ENCODE results near the gene ANTKMT. TPM values are rescaled to one million over a fixed set of nuclear protein-coding genes. Genes with fewer than 3 reads are reported as not detected.

The ANTKMT gene
- total RNA-seq, 1 experiment from 2014 or later = 19.8 TPM

GRCh38 chr16:693364-693763 lies 27.6 kb upstream of the ANTKMT start:
- peaks cover 6% of the 10 kb centered on the region; the same call in 1 of the 2 replicates for H3K79me2 ChIP-seq (ENCODE audit: low read length)
- H3K9me2 ChIP-seq (replicated peaks; ENCODE audit: insufficient read depth, low read length) = no peaks in the 10 kb centered on the region; the same call in 1 of the 2 replicates
- peak overlapping the region; percentile 74 for H3K4me2 ChIP-seq (ENCODE audit: low read depth, low read length, poor library complexity, severe bottlenecking)
- no peaks in the 10 kb centered on the region for H3K36me3 ChIP-seq (ENCODE audit: insufficient read depth, low read length)
- DNase-seq = no peak
- peaks cover 34% of the 10 kb centered on the region for H3K4me1 ChIP-seq (ENCODE audit: low read length)
- no peak overlapping the region; the same call in 1 of the 2 replicates for H3K4me3 ChIP-seq (ENCODE audit: low read length)
- H3K9me3 ChIP-seq (ENCODE audit: low read length) = no peaks in the 10 kb centered on the region
- H4K20me1 ChIP-seq (ENCODE audit: insufficient read depth, low read depth, low read length) = no peaks in the 10 kb centered on the region
- H3K27ac ChIP-seq (ENCODE audit: low read length) = no peak overlapping the region
- H2AFZ ChIP-seq (ENCODE audit: low read length) = 0 out of 2 replicates have a peak overlapping the region, but pooled peaks have one; percentile 5
- H3K9ac ChIP-seq (ENCODE audit: low read length) = no peak overlapping the region; the same call in 1 of the 2 replicates
- H3K27me3 ChIP-seq (ENCODE audit: low read length) = no peaks in the 10 kb centered on the region

DNA sequence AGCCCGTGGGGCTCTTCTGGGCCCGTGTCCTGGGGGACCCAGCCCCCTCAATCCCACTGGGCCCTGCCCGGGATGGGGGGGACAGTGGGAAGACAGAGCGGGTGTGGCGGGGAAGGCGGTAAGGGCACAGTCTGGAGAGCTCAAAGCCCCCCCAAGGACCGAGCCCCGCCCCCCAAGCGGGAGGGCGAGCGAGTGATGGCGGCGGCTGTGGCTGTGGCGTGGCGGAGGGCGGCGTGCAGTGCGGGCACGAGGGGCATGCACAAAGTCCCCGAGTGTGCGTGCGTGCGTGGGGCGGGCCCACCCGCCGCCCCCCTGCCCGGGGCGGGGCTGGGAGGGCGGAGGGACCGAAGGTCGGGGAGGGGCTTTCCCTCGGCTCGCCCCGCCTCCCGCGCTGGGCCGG lies 27.2 kb upstream of the ANTKMT start:
- H3K9me2 ChIP-seq (replicated peaks; ENCODE audit: insufficient read depth, low read length) = no peaks in the 10 kb centered on the region; the same call in 1 of the 2 replicates
- H4K20me1 ChIP-seq (ENCODE audit: insufficient read depth, low read depth, low read length) = no peaks in the 10 kb centered on the region
- DNase-seq = peak; percentile 75
- H3K27me3 ChIP-seq (ENCODE audit: low read length) = no peaks in the 10 kb centered on the region
- 0 out of 2 replicates have a peak overlapping the region, but pooled peaks have one; percentile 5 for H2AFZ ChIP-seq (ENCODE audit: low read length)
- peak overlapping the region; percentile 74; the same call in 1 of the 2 replicates for H3K9ac ChIP-seq (ENCODE audit: low read length)
- H3K27ac ChIP-seq (ENCODE audit: low read length) = no peak overlapping the region
- H3K4me3 ChIP-seq (ENCODE audit: low read length) = no peak overlapping the region; the same call in 1 of the 2 replicates
- H3K4me2 ChIP-seq (ENCODE audit: low read depth, low read length, poor library complexity, severe bottlenecking) = peak overlapping the region; percentile 74
- H3K4me1 ChIP-seq (ENCODE audit: low read length) = peaks cover 32% of the 10 kb centered on the region
- no peaks in the 10 kb centered on the region for H3K36me3 ChIP-seq (ENCODE audit: insufficient read depth, low read length)
- no peaks in the 10 kb centered on the region for H3K9me3 ChIP-seq (ENCODE audit: low read length)
- peaks cover 6% of the 10 kb centered on the region; the same call in 1 of the 2 replicates for H3K79me2 ChIP-seq (ENCODE audit: low read length)

DNA sequence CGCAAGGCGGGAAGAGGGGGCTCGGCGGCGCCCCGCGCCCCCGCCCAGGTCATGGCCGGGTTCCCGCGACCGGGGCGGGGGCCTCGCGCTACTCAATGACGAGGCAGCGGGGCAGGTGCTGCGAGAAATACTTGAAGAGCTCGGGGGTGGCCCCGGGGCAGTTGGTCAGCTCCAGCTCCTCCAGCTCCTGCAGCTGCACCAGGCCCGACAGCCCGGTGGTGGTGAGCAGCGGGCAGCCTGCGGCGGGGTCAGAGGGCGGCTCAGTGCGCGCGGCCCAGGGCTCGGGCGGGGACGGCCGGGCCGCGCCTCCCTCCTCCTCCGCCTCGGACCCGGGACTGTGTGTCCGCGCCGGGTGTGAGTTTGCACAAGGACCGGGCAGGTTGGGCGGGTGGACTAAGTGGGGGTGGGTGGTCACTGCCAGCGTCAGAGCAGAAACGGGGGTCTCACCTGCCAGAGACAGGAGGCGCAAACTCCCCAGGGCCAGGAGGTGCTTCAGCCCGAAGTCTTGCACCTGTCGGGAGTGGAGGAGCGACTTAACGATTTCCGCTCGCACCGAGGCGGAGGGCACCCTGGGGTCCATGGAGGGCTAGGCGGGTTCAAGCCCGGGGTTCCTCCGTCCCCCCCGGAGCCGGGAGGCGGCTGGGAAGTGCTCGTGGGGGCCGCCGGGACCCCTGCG lies 26.6 kb upstream of the ANTKMT start:
- Histone ChIP-seq H2AFZ (ENCODE audit: low read length) (no peak overlapping the region), H3K36me3 (ENCODE audit: insufficient read depth, low read length) (no peaks in the 10 kb centered on the region), H3K9me3 (ENCODE audit: low read length) (no peaks in the 10 kb centered on the region), H3K27ac (ENCODE audit: low read length) (no peak overlapping the region), H3K4me3 (ENCODE audit: low read length) (peak overlapping the region; percentile 67; the same call in 1 of the 2 replicates), H3K4me2 (ENCODE audit: low read depth, low read length, poor library complexity, severe bottlenecking) (peak overlapping the region; percentile 74), H3K9ac (ENCODE audit: low read length) (peak overlapping the region; percentile 74), H3K27me3 (ENCODE audit: low read length) (no peaks in the 10 kb centered on the region), H3K9me2 (replicated peaks; ENCODE audit: insufficient read depth, low read length) (no peaks in the 10 kb centered on the region; the same call in 1 of the 2 replicates), H3K4me1 (ENCODE audit: low read length) (peaks cover 26% of the 10 kb centered on the region), H3K79me2 (ENCODE audit: low read length) (peaks cover 6% of the 10 kb centered on the region; the same call in 1 of the 2 replicates), H4K20me1 (ENCODE audit: insufficient read depth, low read depth, low read length) (no peaks in the 10 kb centered on the region)
- DNase-seq = no peak

GRCh38 chr16:694863-695354 lies 26.0 kb upstream of the ANTKMT start:
- H3K4me1 ChIP-seq (ENCODE audit: low read length) = peaks cover 23% of the 10 kb centered on the region
- no peak overlapping the region for H2AFZ ChIP-seq (ENCODE audit: low read length)
- no peak overlapping the region for H3K27ac ChIP-seq (ENCODE audit: low read length)
- H3K9ac ChIP-seq (ENCODE audit: low read length) = peak overlapping the region; percentile 74
- no peaks in the 10 kb centered on the region; the same call in 1 of the 2 replicates for H3K79me2 ChIP-seq (ENCODE audit: low read length)
- peak overlapping the region; percentile 67 for H3K4me3 ChIP-seq (ENCODE audit: low read length)
- H3K27me3 ChIP-seq (ENCODE audit: low read length) = no peaks in the 10 kb centered on the region
- H3K36me3 ChIP-seq (ENCODE audit: insufficient read depth, low read length) = no peaks in the 10 kb centered on the region
- no peaks in the 10 kb centered on the region for H3K9me3 ChIP-seq (ENCODE audit: low read length)
- no peak for DNase-seq
- no peaks in the 10 kb centered on the region; the same call in 1 of the 2 replicates for H3K9me2 ChIP-seq (replicated peaks; ENCODE audit: insufficient read depth, low read length)
- no peaks in the 10 kb centered on the region for H4K20me1 ChIP-seq (ENCODE audit: insufficient read depth, low read depth, low read length)
- H3K4me2 ChIP-seq (ENCODE audit: low read depth, low read length, poor library complexity, severe bottlenecking) = peak overlapping the region; percentile 74

GRCh38 chr16:695355-696089 lies 25.4 kb upstream of the ANTKMT start:
- H3K4me1 ChIP-seq (ENCODE audit: low read length) = peaks cover 23% of the 10 kb centered on the region
- H3K36me3 ChIP-seq (ENCODE audit: insufficient read depth, low read length) = no peaks in the 10 kb centered on the region

GRCh38 chr16:698911-699671 lies 21.9 kb upstream of the ANTKMT start:
- Histone ChIP-seq H3K4me3 (ENCODE audit: low read length) (no peak overlapping the region), H3K4me2 (ENCODE audit: low read depth, low read length, poor library complexity, severe bottlenecking) (no peak overlapping the region), H3K27me3 (ENCODE audit: low read length) (no peaks in the 10 kb centered on the region), H4K20me1 (ENCODE audit: insufficient read depth, low read depth, low read length) (0 out of 2 replicates have a peak, but pooled peaks cover under 1% of the 10 kb centered on the region), H3K4me1 (ENCODE audit: low read length) (peaks cover 18% of the 10 kb centered on the region), H3K9me2 (replicated peaks; ENCODE audit: insufficient read depth, low read length) (no peaks in the 10 kb centered on the region), H3K36me3 (ENCODE audit: insufficient read depth, low read length) (no peaks in the 10 kb centered on the region), H2AFZ (ENCODE audit: low read length) (no peak overlapping the region), H3K27ac (ENCODE audit: low read length) (no peak overlapping the region), H3K9ac (ENCODE audit: low read length) (no peak overlapping the region), H3K9me3 (ENCODE audit: low read length) (no peaks in the 10 kb centered on the region), H3K79me2 (ENCODE audit: low read length) (no peaks in the 10 kb centered on the region)
- DNase-seq = no peak

More at GRCh38 chr16:695355-696089, 25.4 kb upstream of the ANTKMT start:
- Histone ChIP-seq H3K9me3 (ENCODE audit: low read length) (no peaks in the 10 kb centered on the region), H3K79me2 (ENCODE audit: low read length) (no peaks in the 10 kb centered on the region), H3K9me2 (replicated peaks; ENCODE audit: insufficient read depth, low read length) (no peaks in the 10 kb centered on the region; the same call in 1 of the 2 replicates), H2AFZ (ENCODE audit: low read length) (peak overlapping the region; percentile 89; the same call in 1 of the 2 replicates), H3K4me3 (ENCODE audit: low read length) (peak overlapping the region; percentile 65; the same call in 1 of the 2 replicates), H3K4me2 (ENCODE audit: low read depth, low read length, poor library complexity, severe bottlenecking) (peak overlapping the region; percentile 90), H3K27me3 (ENCODE audit: low read length) (no peaks in the 10 kb centered on the region), H4K20me1 (ENCODE audit: insufficient read depth, low read depth, low read length) (no peaks in the 10 kb centered on the region), H3K27ac (ENCODE audit: low read length) (no peak overlapping the region), H3K9ac (ENCODE audit: low read length) (peak overlapping the region; percentile 79)
- peak; percentile 87 for DNase-seq

DNA sequence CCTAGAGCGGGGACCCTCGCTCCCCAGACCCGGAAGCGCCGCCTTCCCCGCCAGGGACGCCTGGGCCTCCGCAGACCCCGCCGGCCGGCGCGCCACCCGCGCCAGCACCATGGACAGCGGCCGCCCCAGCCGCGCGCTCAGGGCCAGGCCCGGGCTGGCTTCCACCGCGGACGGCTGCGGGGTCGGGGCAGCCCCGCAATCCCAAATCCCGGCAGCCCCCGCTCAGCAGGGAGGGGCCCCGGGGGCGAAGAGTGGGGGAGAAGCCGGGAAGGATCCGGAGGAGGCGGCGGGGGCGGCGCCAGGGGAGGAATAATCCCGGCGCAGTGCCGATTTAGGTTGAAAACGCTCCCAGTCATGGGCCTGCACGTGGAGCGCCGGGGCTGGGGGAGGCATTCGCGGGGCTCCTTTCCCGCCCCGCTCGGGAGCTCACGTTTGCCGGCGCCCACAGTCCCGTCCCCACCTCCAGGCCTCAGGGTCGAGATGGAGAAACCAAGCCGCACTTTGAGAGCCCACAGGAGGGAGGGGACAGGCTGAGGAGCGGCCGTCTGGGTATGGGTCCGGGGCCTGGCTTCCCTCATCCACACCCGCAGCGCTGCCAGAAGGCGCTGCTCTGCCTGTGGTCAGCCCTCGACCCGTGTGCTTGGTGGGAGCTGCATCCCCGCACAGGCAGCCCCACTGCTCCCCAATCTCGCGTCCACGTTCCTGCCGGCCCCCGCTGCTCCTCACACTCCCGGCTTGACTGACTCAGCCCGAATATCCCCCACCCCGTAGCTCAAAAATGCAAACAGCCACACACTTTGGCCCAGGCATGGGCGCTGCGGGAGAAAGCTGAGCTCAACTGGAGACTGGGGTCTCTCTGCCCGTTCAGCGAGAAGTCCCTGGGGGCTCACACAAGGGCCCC lies 20.0 kb upstream of the ANTKMT start:
- H3K4me3 ChIP-seq (ENCODE audit: low read length) = no peak overlapping the region
- H3K4me1 ChIP-seq (ENCODE audit: low read length) = peaks cover under 1% of the 10 kb centered on the region
- H3K9me3 ChIP-seq (ENCODE audit: low read length) = no peaks in the 10 kb centered on the region
- H3K79me2 ChIP-seq (ENCODE audit: low read length) = no peaks in the 10 kb centered on the region
- no peak overlapping the region for H3K9ac ChIP-seq (ENCODE audit: low read length)
- H3K27me3 ChIP-seq (ENCODE audit: low read length) = no peaks in the 10 kb centered on the region
- H3K27ac ChIP-seq (ENCODE audit: low read length) = no peak overlapping the region
- peak; percentile 60 for DNase-seq
- no peak overlapping the region for H2AFZ ChIP-seq (ENCODE audit: low read length)
- H3K4me2 ChIP-seq (ENCODE audit: low read depth, low read length, poor library complexity, severe bottlenecking) = no peak overlapping the region
- no peaks in the 10 kb centered on the region for H3K36me3 ChIP-seq (ENCODE audit: insufficient read depth, low read length)
- H3K9me2 ChIP-seq (replicated peaks; ENCODE audit: insufficient read depth, low read length) = no peaks in the 10 kb centered on the region
- H4K20me1 ChIP-seq (ENCODE audit: insufficient read depth, low read depth, low read length) = 0 out of 2 replicates have a peak, but pooled peaks cover 3% of the 10 kb centered on the region

All from Karpas-422 (cell line).